ENCODE results near the gene DNM2.

DNA sequence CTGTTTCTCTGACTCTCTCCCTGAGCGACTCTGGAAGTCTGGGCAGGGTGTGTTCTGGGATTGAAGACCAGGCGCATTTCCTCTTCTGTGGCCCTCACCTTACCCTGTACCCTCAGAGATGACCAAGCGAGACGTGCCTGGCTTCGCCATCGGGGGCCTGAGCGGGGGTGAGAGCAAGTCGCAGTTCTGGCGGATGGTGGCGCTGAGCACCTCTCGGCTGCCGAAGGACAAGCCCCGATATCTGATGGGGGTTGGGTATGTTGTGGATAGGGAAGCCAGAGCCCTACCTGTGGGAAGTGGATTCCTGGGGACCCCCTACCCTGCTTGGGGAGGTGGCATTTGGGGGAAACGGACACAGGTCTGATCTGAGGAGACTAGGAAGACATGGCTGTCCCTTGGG is 5.8 kb upstream of the DNM2 start:
- TF ChIP-seq, protein P1, sequence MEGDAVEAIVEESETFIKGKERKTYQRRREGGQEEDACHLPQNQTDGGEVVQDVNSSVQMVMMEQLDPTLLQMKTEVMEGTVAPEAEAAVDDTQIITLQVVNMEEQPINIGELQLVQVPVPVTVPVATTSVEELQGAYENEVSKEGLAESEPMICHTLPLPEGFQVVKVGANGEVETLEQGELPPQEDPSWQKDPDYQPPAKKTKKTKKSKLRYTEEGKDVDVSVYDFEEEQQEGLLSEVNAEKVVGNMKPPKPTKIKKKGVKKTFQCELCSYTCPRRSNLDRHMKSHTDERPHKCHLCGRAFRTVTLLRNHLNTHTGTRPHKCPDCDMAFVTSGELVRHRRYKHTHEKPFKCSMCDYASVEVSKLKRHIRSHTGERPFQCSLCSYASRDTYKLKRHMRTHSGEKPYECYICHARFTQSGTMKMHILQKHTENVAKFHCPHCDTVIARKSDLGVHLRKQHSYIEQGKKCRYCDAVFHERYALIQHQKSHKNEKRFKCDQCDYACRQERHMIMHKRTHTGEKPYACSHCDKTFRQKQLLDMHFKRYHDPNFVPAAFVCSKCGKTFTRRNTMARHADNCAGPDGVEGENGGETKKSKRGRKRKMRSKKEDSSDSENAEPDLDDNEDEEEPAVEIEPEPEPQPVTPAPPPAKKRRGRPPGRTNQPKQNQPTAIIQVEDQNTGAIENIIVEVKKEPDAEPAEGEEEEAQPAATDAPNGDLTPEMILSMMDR (IDR thresholded peaks at IDR 0.05; ENCODE audit: insufficient read depth, low read depth, low read length), result no peak
- no peak for TF ChIP-seq EZH2 (IDR thresholded peaks at IDR 0.05; ENCODE audit: insufficient read depth, low read length)

Measured in astrocyte (in vitro differentiated cells and primary cell).